Measurements from ENCODE around the gene MEX3A.
"Not testable (repeated sequence)": the region's sequence is repeated elsewhere in the genome, so short reads cannot be mapped to it uniquely, and the experiment has no call there.

MEX3A gene

DNA sequence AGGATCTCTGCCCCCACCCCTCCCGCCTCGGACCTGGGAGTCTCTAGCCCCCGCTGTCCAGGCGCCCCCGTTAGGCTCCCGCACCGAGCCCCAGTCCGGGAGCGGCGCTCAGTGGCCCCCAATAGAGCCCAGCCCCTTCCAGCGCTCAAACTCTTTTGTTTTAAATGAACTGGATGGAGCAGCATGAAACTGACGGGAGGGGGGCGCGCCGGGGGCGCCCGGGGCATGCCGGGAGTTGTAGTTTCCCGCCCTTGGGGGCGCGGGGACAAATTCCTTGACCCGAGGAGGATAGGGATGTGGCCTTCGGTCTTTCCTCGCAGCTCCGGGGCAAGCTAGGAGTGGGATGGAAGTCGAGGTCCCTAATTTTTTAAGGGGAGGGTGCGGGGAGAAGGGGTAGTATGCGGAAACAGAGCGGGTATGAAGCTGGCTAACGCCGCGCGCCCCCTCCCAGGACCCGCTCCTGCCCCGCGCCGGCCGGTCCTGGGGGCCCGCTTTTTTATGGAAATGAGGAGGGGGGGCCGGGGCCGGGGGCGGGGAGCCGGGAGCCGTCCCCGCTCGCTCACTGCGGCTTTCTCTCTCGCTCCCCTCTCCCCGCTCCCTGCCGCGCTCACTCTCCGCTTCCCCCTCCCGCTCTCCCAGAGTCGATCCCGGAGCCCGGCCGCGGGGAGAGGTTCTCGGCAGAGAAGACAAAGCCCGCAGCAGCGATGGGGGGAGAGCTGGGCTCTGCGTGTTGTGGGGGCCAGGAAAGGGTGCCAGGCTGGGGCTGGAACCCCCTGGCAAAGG lies at the start of gene MEX3A:
MEX3A (minus strand) TSS at position 157 of the 783 bp plus-strand sequence. CDS start 467 bp downstream, outside the sequence.
- Mint-ChIP-seq H3K27me3 (ENCODE audit: low read depth) (peaks cover 90% of the 10 kb centered on the region), H3K4me3 (peak within 1 kb of the TSS; percentile 85), H3K27ac (no peak within 1 kb of the TSS)

DNA sequence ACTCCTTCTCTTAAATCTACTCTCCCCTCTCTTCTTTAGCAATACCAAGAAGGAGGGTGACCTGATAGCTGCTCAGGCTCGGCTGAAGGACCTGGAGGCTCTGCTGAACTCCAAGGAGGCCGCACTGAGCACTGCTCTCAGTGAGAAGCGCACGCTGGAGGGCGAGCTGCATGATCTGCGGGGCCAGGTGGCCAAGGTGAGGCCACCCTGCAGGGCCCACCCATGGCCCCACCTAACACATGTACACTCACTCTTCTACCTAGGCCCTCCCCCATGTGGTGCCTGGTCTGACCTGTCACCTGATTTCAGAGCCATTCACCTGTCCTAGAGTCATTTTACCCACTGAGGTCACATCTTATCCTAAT lies 48.3 kb upstream of the MEX3A start:
- H3K27ac Mint-ChIP-seq: no peak overlapping the region
- peaks cover 38% of the 10 kb centered on the region for H3K4me1 Mint-ChIP-seq (ENCODE audit: low read depth)
- no peak overlapping the region for H3K4me3 Mint-ChIP-seq
- no peaks in the 10 kb centered on the region for H3K9me3 Mint-ChIP-seq
- H3K36me3 Mint-ChIP-seq (ENCODE audit: low read depth): peaks cover 1% of the 10 kb centered on the region
- H3K27me3 Mint-ChIP-seq (ENCODE audit: low read depth): peaks cover 6% of the 10 kb centered on the region

More for the DNA sequence above, at the start of gene MEX3A:
- Mint-ChIP-seq H3K36me3 (ENCODE audit: low read depth) (no peaks in the 10 kb centered on the region), H3K4me1 (ENCODE audit: low read depth) (peaks cover 8% of the 10 kb centered on the region), H3K9me3 (no peaks in the 10 kb centered on the region)

GRCh38 chr1:156129687-156130577 lies 47.7 kb upstream of the MEX3A start:
- Mint-ChIP-seq H3K36me3 (ENCODE audit: low read depth) (peaks cover 1% of the 10 kb centered on the region), H3K9me3 (no peaks in the 10 kb centered on the region), H3K4me3 (no peak overlapping the region), H3K27ac (no peak overlapping the region), H3K4me1 (ENCODE audit: low read depth) (peaks cover 42% of the 10 kb centered on the region), H3K27me3 (ENCODE audit: low read depth) (peaks cover 6% of the 10 kb centered on the region)

DNA sequence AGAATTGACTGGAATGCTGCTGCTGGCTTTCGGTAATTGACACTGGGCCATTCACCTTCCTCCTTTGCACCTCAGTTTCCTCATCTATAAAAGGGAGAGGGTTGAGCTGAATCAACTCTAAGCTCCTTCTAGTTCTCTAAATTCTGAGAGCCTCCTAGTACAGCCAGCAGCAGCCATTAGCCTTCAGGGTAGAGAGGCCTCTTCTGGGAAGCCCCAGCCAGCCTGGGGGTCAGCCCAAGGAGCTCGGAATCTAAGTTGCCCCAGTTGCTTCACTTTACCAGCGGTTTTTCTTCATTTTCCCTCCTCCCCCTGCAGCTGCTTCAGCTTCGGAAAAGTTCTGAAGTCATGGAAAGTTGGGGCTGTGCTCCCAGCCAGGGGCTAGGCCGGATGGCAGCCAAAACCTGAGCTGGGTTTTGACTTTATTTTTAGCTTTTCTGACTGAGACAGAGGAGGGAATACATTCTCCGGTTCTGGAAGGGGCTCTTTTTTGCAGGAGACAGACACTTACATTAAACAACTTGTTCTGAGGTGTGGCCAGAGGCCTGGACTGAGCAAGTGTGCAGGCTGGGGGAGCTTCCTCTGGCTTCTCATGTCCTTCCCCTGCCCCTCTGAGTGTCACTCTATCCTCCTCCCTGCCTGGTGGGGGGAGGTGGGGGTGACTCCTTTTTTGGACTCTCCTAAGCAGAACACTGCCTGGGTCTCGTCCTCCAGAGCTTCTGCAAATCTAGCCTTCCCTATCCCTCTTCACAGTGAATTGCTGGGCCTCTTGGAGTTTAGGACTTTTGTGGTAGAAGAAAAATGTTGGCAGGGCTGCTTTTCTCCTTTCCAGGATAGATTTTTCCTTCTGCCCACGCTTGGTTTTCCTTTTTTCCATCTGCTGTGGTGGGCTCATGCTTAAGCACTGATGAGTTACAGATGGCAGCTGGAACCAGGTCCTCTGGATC lies 46.7 kb upstream of the MEX3A start:
- Mint-ChIP-seq H3K9me3 (no peaks in the 10 kb centered on the region), H3K27me3 (ENCODE audit: low read depth) (peaks cover 6% of the 10 kb centered on the region), H3K4me3 (peak overlapping the region; percentile 34), H3K36me3 (ENCODE audit: low read depth) (no peaks in the 10 kb centered on the region), H3K4me1 (ENCODE audit: low read depth) (peaks cover 49% of the 10 kb centered on the region), H3K27ac (no peak overlapping the region)

GRCh38 chr1:156128308-156128653 lies 46.0 kb upstream of the MEX3A start:
- Mint-ChIP-seq H3K4me1 (ENCODE audit: low read depth) (peaks cover 54% of the 10 kb centered on the region), H3K27me3 (ENCODE audit: low read depth) (peaks cover 12% of the 10 kb centered on the region), H3K36me3 (ENCODE audit: low read depth) (no peaks in the 10 kb centered on the region), H3K9me3 (no peaks in the 10 kb centered on the region), H3K4me3 (peak overlapping the region; percentile 34), H3K27ac (no peak overlapping the region)

DNA sequence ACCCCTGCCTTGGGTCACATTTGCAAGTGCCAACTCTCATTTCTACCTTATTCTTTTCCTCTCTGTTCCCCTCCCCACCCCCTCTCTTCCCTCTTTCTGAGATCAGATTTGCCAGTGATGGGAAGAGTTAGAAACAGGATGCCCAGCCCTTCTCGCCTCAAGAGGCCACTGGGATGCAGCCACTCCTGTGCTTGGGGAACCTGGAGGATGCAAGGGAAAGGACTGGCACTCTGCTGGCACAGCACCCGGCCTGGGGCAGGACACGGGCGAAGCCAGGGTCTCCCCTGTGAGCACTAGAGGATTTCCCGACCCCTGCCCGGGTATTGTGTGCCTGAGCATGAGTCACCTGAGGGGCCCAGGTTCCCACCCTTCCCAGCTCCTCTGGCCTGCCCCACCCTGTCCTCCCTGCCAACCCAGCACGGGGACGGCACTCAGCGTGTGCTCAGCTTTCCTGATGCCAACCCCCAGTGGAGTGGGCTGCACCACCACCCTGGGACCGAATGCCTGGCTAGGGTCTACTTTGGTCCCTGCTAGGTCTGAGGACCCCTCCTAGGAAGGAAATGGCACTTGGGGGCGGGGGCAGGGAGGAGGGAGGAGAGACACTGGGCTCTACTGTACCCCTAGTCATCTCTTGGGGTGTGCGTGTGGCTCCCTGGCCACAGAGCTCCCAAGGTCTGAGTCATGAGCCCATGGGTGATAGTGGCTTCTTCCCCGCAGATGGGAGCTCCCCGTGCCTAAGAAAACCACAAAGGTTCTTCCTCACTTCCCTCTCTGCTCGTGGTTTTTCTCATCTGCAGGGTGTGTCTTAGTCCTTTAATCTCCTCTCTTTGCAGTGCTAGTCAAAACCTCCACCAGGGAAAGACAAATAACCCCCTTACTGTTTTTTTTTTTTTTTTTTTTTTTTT lies 44.6 kb upstream of the MEX3A start:
- H3K27me3 Mint-ChIP-seq (ENCODE audit: low read depth): peaks cover 23% of the 10 kb centered on the region
- no peaks in the 10 kb centered on the region for H3K36me3 Mint-ChIP-seq (ENCODE audit: low read depth)
- peak overlapping the region; percentile 21 for H3K4me3 Mint-ChIP-seq
- peaks cover 58% of the 10 kb centered on the region for H3K4me1 Mint-ChIP-seq (ENCODE audit: low read depth)
- H3K9me3 Mint-ChIP-seq: no peaks in the 10 kb centered on the region
- H3K27ac Mint-ChIP-seq: peak overlapping the region; percentile 72

DNA sequence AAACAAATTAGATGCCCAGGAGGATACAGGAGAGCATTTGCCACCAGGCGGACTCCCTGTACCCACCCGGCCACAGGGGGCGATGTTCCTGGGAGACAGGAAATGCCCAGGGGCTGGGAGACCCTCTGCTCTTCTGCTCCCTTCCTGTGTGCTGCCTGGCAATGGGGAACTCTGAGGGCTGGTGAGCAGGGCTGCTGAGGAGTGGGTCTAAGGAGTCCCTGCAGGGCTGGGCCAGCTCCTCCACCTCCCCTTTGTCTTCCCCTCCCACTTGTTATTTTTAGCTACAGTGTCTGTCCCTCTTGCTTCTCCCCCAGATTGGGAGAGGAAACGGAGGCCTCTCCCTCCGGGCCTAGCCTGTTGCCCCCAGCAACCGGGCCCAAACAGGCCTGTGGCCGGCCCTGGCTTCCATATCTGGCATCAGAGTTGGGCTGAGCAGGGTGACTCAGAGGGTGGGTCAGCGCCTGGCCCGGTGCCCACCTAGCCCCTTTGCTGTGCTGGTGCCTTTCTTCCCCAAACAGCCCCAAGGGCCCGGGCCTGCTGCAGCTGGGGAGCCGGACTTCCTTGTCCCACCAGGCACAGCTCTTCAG lies 43.9 kb upstream of the MEX3A start:
- peaks cover 23% of the 10 kb centered on the region for H3K27me3 Mint-ChIP-seq (ENCODE audit: low read depth)
- H3K4me1 Mint-ChIP-seq (ENCODE audit: low read depth): peaks cover 58% of the 10 kb centered on the region
- H3K9me3 Mint-ChIP-seq: no peaks in the 10 kb centered on the region
- H3K36me3 Mint-ChIP-seq (ENCODE audit: low read depth): no peaks in the 10 kb centered on the region
- peak overlapping the region; percentile 72 for H3K27ac Mint-ChIP-seq
- H3K4me3 Mint-ChIP-seq: no peak overlapping the region

DNA sequence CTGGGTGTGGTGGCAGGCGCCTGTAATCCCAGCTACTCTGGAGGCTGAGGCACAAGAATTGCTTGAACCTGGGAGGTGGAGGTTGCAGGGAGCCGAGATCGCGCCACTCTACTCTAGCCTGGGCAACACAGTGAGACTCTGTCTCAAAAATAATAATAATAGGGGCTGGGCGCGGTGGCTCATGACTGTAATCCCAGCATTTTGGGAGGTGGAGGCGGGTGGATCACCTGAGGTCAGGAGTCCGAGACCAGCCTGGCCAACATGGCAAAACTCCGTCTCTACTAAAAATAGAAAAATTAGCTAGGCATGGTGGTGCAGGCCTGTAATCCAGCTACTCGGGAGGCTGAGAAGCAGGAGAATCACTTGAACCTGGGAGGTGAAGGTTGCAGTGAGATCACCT lies 43.3 kb upstream of the MEX3A start:
- peak overlapping the region; percentile 53 for H3K27ac Mint-ChIP-seq

GRCh38 chr1:156124557-156125483 lies 42.6 kb upstream of the MEX3A start:
- Mint-ChIP-seq H3K27ac (peak overlapping the region; percentile 53), H3K4me1 (ENCODE audit: low read depth) (peaks cover 60% of the 10 kb centered on the region), H3K36me3 (ENCODE audit: low read depth) (no peaks in the 10 kb centered on the region), H3K27me3 (ENCODE audit: low read depth) (peaks cover 23% of the 10 kb centered on the region), H3K4me3 (no peak overlapping the region), H3K9me3 (no peaks in the 10 kb centered on the region)

More for the DNA sequence above, 43.3 kb upstream of the MEX3A start:
- H3K27me3 Mint-ChIP-seq (ENCODE audit: low read depth): peaks cover 23% of the 10 kb centered on the region
- H3K9me3 Mint-ChIP-seq; H3K4me3 Mint-ChIP-seq; H3K36me3 Mint-ChIP-seq (ENCODE audit: low read depth): not testable (repeated sequence)
- peaks cover 60% of the 10 kb centered on the region for H3K4me1 Mint-ChIP-seq (ENCODE audit: low read depth)

DNA sequence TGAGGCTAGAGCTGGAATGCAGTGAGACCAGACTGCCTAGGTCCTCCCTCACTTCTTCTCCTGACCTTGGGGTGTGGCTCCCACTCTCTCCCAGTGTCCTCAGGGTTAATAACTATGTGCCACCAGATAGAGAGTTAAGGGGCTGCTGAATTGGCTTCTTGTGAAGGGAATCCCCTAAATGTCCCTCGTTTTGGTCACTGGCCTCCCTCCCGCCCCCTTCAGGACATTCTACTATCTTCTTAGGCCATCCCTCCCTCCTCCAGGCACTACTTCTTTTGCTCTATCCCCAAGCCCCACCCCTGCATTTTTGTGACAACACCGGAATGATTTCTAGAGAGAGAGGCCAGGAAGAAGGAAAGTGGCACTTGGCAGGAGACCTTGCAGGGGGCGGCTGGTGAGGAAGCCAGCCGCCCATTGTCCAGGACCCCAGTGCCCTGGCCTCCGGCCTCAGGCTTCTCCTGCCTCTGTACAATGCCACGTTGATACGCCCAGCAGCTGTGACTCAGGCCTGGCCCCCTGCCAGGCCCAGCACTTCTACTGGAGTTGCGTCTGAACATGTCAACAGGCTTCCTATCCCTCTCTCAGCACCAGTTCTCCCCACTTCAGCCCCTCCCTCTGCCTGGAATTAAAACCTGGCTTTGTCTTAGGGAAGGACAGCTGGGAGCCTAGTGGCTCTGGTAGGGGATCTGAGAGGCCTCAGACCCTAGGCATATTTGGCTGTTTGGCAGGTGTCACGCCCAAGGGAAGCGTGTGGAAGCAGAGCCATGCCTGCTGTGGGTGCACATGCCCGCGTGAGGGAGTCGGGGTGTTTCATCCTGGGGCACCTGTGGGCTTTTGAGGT lies 41.3 kb upstream of the MEX3A start:
- Mint-ChIP-seq H3K27ac (peak overlapping the region; percentile 52), H3K27me3 (ENCODE audit: low read depth) (peaks cover 18% of the 10 kb centered on the region), H3K36me3 (ENCODE audit: low read depth) (no peaks in the 10 kb centered on the region), H3K4me1 (ENCODE audit: low read depth) (peaks cover 49% of the 10 kb centered on the region), H3K9me3 (no peaks in the 10 kb centered on the region), H3K4me3 (no peak overlapping the region)

DNA sequence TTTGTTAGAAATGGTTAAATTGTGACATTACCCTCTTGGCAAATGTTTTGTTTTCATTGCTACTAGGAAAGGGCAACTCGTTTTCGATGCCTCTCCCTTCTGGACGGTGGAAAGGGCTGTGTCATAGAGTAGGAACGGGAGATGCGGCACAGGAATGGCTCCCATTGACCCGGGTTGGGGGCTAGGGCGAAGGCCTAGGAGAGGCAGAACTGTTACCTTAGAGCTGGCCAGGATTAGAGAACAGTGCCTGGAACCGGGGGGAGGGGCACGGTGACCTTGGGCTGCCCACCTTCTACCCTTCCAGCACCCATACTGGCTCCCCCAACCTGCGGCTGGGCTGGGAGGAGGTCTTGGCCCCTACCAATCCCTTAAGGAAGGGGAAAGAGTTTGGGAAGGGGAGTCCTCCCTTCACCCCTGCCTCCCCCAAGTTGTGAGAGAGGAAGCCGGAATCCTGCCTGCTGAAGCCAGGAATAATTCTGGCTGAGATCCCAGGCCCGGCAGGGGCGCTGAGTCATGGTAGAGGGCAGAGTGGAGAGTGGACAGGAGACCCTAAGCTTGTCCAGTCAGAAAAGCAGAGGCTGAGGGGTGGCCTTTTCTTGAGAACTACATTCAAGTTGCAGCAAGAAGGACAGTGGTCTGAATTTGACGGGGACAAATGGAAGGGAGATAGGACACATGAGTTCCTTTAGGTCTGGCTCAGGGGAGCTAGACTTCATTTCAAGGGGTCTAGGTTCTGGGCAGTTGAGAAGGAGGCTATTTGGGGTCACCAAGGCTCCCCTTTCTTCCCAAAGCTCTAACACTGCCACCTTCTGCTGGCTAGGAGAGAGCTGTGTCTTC lies 40.5 kb upstream of the MEX3A start:
- peaks cover 43% of the 10 kb centered on the region for H3K4me1 Mint-ChIP-seq (ENCODE audit: low read depth)
- H3K36me3 Mint-ChIP-seq (ENCODE audit: low read depth): no peaks in the 10 kb centered on the region
- H3K27me3 Mint-ChIP-seq (ENCODE audit: low read depth): peaks cover 24% of the 10 kb centered on the region
- H3K27ac Mint-ChIP-seq: peak overlapping the region; percentile 47
- no peaks in the 10 kb centered on the region for H3K9me3 Mint-ChIP-seq
- H3K4me3 Mint-ChIP-seq: no peak overlapping the region

All from T-helper 1 cell treated with Interleukin-12 subunit alpha and Interleukin-12 subunit beta and Interleukin-4 antibody, amounts not matched to agents 30 μg/mL and 1 μg/mL, for 36 hours (primary cell).